Ascending aorta (tissue), 2 donors: ENCODE data around the gene UBE2Q1. TPM values are rescaled to one million over a fixed set of nuclear protein-coding genes. Genes with fewer than 3 reads are reported as not detected.
A peak's percentile ranks its signal among the peaks of the same experiment; 100 is the strongest.
"Not testable (repeated sequence)": the region's sequence is repeated elsewhere in the genome, so short reads cannot be mapped to it uniquely, and the experiment has no call there.

ENCODE experiments used
- DNase-seq, 2 donors: peaks; one replicate each; pipeline ENCODE4 v3.0.0-alpha.2; 2019; ENCODE audit warnings: low spot score in 2 of 2
- H3K27ac ChIP-seq, 2 donors: fragments of 200-600 bp; sonication (generic); one replicate each; pipeline ENCODE4 v1.5.1; 2016 to 2017; ENCODE audit warnings: mild to moderate bottlenecking in 1 of 2
- H3K27me3 ChIP-seq: fragments of 200-600 bp; sonication (generic); one replicate; pipeline ENCODE4 v1.5.1; 2017
- H3K36me3 ChIP-seq, 2 donors: fragments of 200-600 bp; sonication (generic); one replicate each; pipeline ENCODE4 v1.5.1; 2016
- H3K4me1 ChIP-seq, 2 donors: fragments of 200-600 bp; sonication (generic); one replicate each; pipeline ENCODE4 v1.5.1; 2016 to 2017; ENCODE audit warnings: mild to moderate bottlenecking in 1 of 2
- H3K4me3 ChIP-seq, 2 donors: fragments of 200-600 bp; sonication (generic); one replicate each; pipeline ENCODE4 v1.5.1; 2016 to 2017; ENCODE audit warnings: mild to moderate bottlenecking in 1 of 2
- H3K9me3 ChIP-seq, 2 donors: fragments of 200-600 bp; sonication (generic); one replicate each; pipeline ENCODE4 v1.5.1; 2016
- CTCF ChIP-seq, 3 experiments: fragments of 200-600 bp in 2 of 3; fragments of 450-650 bp in 1 of 3; sonication (generic) in 2 of 3; IDR thresholded peaks; one replicate each; pipeline ENCODE4 v1.5.1; 2016 to 2019; ENCODE audit warnings: antibody characterized with exemption in 3 of 3, mild to moderate bottlenecking in 1 of 3, moderate library complexity in 1 of 3
- intact Hi-C: fragments of 100-400 bp; cut with DNase I; formaldehyde crosslinking; loops from one replicate; pipeline ENCODE4 v1.15.1; 2023
- total RNA-seq: library from RNA; depleted of rRNA; stranded (reverse); fragments of >200 nt; gene quantifications from one replicate; pipeline ENCODE4 v1.1.0, GENCODE V29; 2016

The UBE2Q1 gene
- total RNA-seq, 1 donor from 2014 or later = 10.6 TPM

- intact Hi-C loops = no loop called here
- no peaks in the 10 kb centered on the region for H3K36me3 ChIP-seq
- H3K27me3 ChIP-seq = no peaks in the 10 kb centered on the region
These were observed 17.2 kb downstream of the UBE2Q1 start for GRCh38 chr1:154541231-154541630.

GRCh38 chr1:154539486-154540483, 18.7 kb downstream of the UBE2Q1 start:
- TF ChIP-seq CTCF (IDR thresholded peaks at IDR 0.05) = no peak
- Histone ChIP-seq H3K27ac (no peak overlapping the region), H3K9me3 (no peaks in the 10 kb centered on the region), H3K4me3 (no peak overlapping the region), H3K4me1 (no peaks in the 10 kb centered on the region), H3K27me3 (no peaks in the 10 kb centered on the region), H3K36me3 (no peaks in the 10 kb centered on the region)
- DNase-seq = no peak
- intact Hi-C loops = no loop called here

More at GRCh38 chr1:154541231-154541630, 17.2 kb downstream of the UBE2Q1 start:
- no peak for DNase-seq
- no peak for TF ChIP-seq CTCF (IDR thresholded peaks at IDR 0.05)
- Histone ChIP-seq H3K9me3 (no peaks in the 10 kb centered on the region), H3K4me3 (no peak overlapping the region), H3K4me1 (no peaks in the 10 kb centered on the region), H3K27ac (no peak overlapping the region)

GRCh38 chr1:154536570-154536969, 21.9 kb downstream of the UBE2Q1 start:
- Histone ChIP-seq H3K4me1 (no peaks in the 10 kb centered on the region), H3K4me3 (no peak overlapping the region), H3K27ac (no peak overlapping the region), H3K36me3 (no peaks in the 10 kb centered on the region), H3K27me3 (no peaks in the 10 kb centered on the region), H3K9me3 (no peaks in the 10 kb centered on the region)
- no peak for TF ChIP-seq CTCF (IDR thresholded peaks at IDR 0.05)
- DNase-seq = no peak
- intact Hi-C loops = no loop called here

GRCh38 chr1:154533952-154534844, 24.3 kb downstream of the UBE2Q1 start:
- peak in 1 of 3 experiments; percentile 12 for TF ChIP-seq CTCF (IDR thresholded peaks at IDR 0.05)
- no peaks in the 10 kb centered on the region for H3K36me3 ChIP-seq
- no peak overlapping the region for H3K4me3 ChIP-seq
- no peak for DNase-seq
- intact Hi-C loops = no loop called here
- no peak overlapping the region for H3K27ac ChIP-seq
- H3K27me3 ChIP-seq = no peaks in the 10 kb centered on the region
- no peaks in the 10 kb centered on the region for H3K9me3 ChIP-seq
- H3K4me1 ChIP-seq = no peaks in the 10 kb centered on the region

GRCh38 chr1:154531950-154532349, 26.5 kb downstream of the UBE2Q1 start:
- H3K4me3 ChIP-seq, H3K36me3 ChIP-seq, intact Hi-C loops, DNase-seq, H3K27ac ChIP-seq, H3K9me3 ChIP-seq, H3K27me3 ChIP-seq, H3K4me1 ChIP-seq: not testable (repeated sequence)
